Motor neuron (in vitro differentiated cells): ENCODE data around the gene TRPM2. TPM values are rescaled to one million over a fixed set of nuclear protein-coding genes. Genes with fewer than 3 reads are reported as not detected.
"Not testable (repeated sequence)": the region's sequence is repeated elsewhere in the genome, so short reads cannot be mapped to it uniquely, and the experiment has no call there.

Experiments
- ATAC-seq, 8 experiments: fragments of 200-7000 bp; cut with Tn5 transposase; replicated peaks in 6 of 8; 2 replicates each; pipeline ENCODE4 v1.8.0; 2021; ENCODE audit warnings: mild to moderate bottlenecking in 8 of 8, moderate library complexity in 8 of 8
- H3K27ac ChIP-seq, 2 donors: fragments of 250-450 bp; sonication (Bioruptor Pico); 2 replicates each; pipeline ENCODE4 v1.9.0; 2021; ENCODE audit warnings: antibody characterized with exemption in 2 of 2, mild to moderate bottlenecking in 2 of 2, moderate library complexity in 1 of 2
- H3K4me1 ChIP-seq, 2 donors: fragments of 250-450 bp; sonication (Bioruptor Pico); replicated peaks in 1 of 2; 2 replicates each; pipeline ENCODE4 v1.6.1; 2021; ENCODE audit warnings: antibody characterized with exemption in 2 of 2, mild to moderate bottlenecking in 2 of 2, moderate library complexity in 1 of 2
- H3K4me3 ChIP-seq, 5 donors: fragments of 250-450 bp; sonication (Bioruptor Pico); 2 replicates each; pipeline ENCODE4 v1.9.0; 2021; ENCODE audit warnings: antibody characterized with exemption in 5 of 5, mild to moderate bottlenecking in 5 of 5, moderate library complexity in 4 of 5
- WGBS, 10 experiments: fragments of 450-650 bp; shearing (Covaris generic); methylation state at CpG; one replicate each; pipeline ENCODE4 v1.0.0; 2022; 5-methylcytosine and 5-hydroxymethylcytosine counted together
- in situ Hi-C, 9 experiments: fragments of 400-800 bp; cut with MboI; loops; one replicate each; pipeline ENCODE4 v1.15.0; 2021; ENCODE audit warnings: low sequenced_read_pairs in 9 of 9, low pct_unique_long_range_greater_than_20kb in 2 of 9; ENCODE audit not compliant: unreplicated experiment in 9 of 9
- total RNA-seq, 8 experiments: library from RNA; unstranded; fragments of 300-600 nt; gene quantifications; 2 replicates each; pipeline versions ENCODE4 v1.2.3 to v1.2.4, GENCODE V29; 2022

The TRPM2 gene
- total RNA-seq, 8 experiments from 2014 or later: 0.05 to 0.35 (median 0.15) TPM

DNA sequence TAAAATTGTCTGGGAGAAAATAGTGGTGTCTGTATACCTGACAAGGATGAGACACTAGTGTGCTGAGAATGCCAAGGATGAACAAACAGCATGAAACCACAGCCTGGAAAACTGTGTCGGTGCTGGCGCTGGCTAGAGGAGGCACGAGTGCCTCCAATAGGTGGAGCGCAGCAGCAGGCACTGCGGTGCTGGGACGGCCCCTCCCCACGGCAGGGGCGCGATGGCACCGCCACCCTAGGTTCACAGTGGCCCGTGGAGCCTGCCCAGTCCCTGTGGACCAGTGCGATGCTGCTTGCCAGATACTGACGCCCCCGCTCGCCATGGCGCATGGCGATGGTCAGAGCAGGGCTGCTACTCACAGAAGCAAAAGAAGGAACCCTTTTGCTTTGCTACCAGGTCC, 21.0 kb upstream of the TRPM2 start:
- H3K4me3 ChIP-seq: no peak overlapping the region
- ATAC-seq: no peak
- H3K27ac ChIP-seq: no peak overlapping the region
- in situ Hi-C loops: loop anchor here in 1 of 9 experiments (25.0 kb wide), 1 partner anchor 455 kb away; no protein-coding TSS in a partner anchor
- peaks cover 0 to under 1% of the 10 kb centered on the region in 2 donors for H3K4me1 ChIP-seq
- 83 to 100% (median 90%) methylated on average over 1 to 14 of the region's 17 CpGs; no CpG with 5 or more reads in 7 of the 10 experiments for whole genome bisulfite sequencing, 10 experiments

DNA sequence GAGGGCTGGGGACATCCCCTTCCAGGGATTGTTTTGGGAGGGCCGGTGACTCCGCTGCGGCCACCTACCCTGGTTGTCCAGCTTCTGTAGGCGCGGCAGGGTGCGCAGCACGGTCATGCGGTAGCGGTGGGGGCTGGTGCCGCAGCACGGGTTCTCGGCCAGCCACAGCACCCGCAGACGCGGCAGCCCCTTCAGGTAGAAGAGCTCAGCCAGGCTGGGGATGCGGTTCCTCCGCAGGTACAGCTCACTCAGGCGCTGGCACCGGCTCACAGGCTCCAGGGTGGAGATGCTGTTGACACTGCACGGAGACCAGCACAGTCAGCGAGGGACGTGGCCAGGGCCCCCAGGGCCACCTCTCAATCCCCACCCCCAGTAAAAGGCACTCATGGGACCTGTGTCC, 20.5 kb upstream of the TRPM2 start:
- Histone ChIP-seq H3K4me1 (peaks cover 5 to 7% of the 10 kb centered on the region in 2 donors), H3K4me3 (no peak overlapping the region), H3K27ac (no peak overlapping the region)
- no peak for ATAC-seq
- WGBS, 10 experiments: 90 to 100% (median 97%) methylated on average over 1 to 14 of the region's 22 CpGs; no CpG with 5 or more reads in 7 of the 10 experiments
- in situ Hi-C loops: loop anchor here in 1 of 9 experiments (25.0 kb wide), 1 partner anchor 454 kb away; no protein-coding TSS in a partner anchor

DNA sequence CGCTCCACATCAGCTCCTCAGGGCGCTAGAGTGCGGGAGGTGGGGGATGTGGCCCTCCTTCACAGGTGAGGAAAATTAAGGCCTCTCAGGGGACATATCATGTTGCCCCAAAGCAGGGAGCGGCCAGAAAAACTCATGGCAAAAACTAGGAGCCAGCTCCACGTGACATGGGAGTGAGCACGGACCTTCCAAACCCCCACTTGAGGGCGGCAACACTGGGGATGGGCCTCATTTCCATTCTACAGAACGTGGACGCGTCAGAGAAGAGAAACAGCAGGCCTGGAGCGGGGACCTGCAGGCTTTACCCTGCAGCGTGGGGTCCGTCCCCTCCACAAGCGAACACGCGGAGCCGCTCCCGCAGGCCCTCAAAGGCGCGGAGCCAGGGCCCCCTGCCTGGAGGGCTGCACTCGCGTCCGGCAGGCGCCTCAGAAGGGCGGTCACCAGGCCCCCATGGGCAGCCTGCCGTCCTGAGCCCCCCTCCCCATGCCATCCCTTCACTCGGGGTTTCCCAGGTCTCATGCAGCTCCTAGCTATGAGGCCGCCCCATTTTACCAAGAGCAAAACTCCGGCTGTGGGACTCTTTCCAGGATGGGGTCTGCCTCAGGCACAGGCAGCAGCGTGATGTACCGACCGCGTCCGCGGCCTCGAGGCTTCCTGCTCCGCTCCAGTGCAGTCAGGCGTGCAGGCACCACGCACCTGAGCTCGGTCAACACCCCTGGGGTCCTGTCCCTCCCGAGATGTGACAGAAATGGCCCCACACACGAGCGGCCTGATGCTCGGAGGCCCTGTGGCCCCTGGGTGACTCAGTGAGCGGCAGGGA, 19.7 kb upstream of the TRPM2 start:
- ATAC-seq: no peak

DNA sequence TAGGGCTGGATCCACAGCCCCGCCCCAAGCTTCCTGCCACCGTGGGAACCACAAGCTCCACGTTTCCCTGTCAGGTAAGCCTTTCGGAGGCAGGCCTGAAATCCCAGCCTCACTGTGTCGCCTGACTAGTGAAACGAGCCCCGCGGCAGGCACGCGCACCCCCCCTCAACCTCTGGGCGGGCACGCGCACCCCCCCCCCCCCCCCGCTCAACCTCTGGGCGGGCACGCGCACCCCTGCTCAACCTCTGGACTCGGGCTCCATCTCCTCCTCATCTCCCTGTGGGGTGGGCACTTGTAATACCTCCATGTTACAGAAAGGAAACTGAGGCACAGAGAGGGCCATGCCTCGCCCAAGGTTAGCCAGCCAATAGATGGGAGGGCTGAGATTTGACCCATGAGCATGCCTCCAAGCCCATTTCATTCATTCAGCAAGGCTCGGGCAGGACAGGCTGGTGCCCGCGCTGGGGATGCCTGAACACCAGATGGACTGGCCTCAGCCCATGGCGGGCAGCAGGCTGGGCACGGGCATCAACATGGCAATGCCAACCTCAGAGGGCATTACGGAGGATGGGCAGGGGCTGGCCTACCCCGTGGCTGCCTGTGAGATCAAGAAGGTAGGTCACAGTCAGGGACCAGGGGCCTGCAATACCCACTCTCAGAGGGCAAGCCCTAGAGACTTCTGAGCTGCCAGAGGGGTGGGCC, 18.9 kb upstream of the TRPM2 start:
- in situ Hi-C loops: loop anchor here in 1 of 9 experiments (25.0 kb wide), 1 partner anchor 453 kb away; no protein-coding TSS in a partner anchor
- ATAC-seq: no peak
- Histone ChIP-seq H3K27ac (no peak overlapping the region), H3K4me3 (no peak overlapping the region), H3K4me1 (peaks cover 6 to 11% of the 10 kb centered on the region in 2 donors)
- 90 to 100% (median 96%) methylated on average over 2 to 6 of the region's 26 CpGs; no CpG with 5 or more reads in 6 of the 10 experiments for WGBS, 10 experiments

More for the DNA sequence above, 19.7 kb upstream of the TRPM2 start:
- in situ Hi-C loops: loop anchor here in 1 of 9 experiments (25.0 kb wide), 1 partner anchor 454 kb away; no protein-coding TSS in a partner anchor
- 55 to 95% (median 85%) methylated on average over 4 to 7 of the region's 45 CpGs; no CpG with 5 or more reads in 7 of the 10 experiments for WGBS, 10 experiments
- H3K4me3 ChIP-seq: no peak overlapping the region
- no peak overlapping the region for H3K27ac ChIP-seq
- H3K4me1 ChIP-seq: peaks cover 6 to 11% of the 10 kb centered on the region in 2 donors

DNA sequence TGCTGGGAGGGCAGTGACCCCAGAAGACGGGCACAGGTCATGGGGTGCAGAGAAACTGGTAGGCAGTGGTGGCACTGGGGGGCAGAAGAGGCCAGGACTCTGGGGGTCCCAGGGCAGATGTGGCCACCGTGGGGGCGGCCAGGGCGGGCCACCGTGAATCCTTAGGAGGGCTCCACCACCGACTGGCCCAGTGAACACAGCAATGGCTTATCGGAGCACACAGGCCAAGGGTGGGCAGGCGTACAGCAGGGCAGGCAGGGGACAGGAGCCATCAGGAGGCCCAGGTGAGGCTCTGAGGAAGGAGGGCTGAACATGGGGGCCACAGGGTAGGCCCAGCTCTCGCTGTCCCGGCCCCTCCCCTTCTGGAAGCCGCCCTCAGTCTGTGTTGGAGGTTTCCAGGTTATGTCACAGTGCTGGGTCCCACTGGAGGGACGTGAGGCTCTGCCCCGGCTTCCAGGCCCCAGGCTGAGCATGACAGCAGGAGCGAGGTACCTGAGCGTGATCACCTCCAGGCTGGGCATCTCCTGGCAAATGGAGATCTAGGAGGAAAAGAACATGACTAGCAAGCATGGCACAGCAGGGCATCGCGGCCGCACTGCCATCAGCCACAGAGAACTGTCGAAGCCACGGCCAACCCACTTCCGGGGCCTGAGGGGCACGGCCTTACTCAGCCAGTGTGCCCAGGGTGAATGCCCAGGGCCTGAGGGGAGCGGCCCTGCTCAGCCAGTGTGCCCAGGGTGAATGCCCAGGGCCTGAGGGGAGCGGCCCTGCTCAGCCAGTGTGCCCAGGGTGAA, 18.0 kb upstream of the TRPM2 start:
- H3K27ac ChIP-seq: no peak overlapping the region
- in situ Hi-C loops: loop anchor here in 1 of 9 experiments (25.0 kb wide), 1 partner anchor 452 kb away; no protein-coding TSS in a partner anchor
- WGBS, 10 experiments: 80 to 100% methylated on average over 1 to 4 of the region's 24 CpGs; no CpG with 5 or more reads in 8 of the 10 experiments
- ATAC-seq: no peak
- H3K4me1 ChIP-seq: peaks cover 11 to 19% of the 10 kb centered on the region in 2 donors
- no peak overlapping the region for H3K4me3 ChIP-seq

DNA sequence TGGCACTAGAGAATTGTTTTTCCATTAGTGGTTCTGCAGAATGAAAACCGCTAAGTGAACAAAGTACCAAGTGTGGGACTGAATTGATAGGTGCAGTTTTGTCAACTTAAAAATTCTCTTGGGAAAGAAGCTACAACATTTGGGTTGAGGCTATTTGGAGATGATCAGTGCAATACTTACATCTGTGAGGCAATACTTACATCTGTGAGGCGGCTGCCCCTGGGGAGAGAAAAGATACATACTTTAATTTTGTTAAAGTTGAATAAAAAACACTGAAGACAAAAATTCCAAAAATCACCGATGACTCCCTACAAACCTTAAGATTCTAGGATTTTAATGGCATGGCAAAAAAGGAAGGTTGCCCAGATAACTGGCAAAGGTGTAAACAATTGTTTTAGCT, 16.0 kb upstream of the TRPM2 start:
- Histone ChIP-seq H3K4me1 (peaks cover 11 to 19% of the 10 kb centered on the region in 2 donors), H3K4me3 (peak overlapping the region in 1 of 5 donors; percentile 45), H3K27ac (no peak overlapping the region)
- ATAC-seq: no peak
- 32 to 100% (median 90%) methylated on average over 1 to 3 of the region's 3 CpGs; no CpG with 5 or more reads in 1 of the 10 experiments for WGBS, 10 experiments
- in situ Hi-C loops: loop anchor here in 1 of 9 experiments (25.0 kb wide), 1 partner anchor 450 kb away; no protein-coding TSS in a partner anchor

DNA sequence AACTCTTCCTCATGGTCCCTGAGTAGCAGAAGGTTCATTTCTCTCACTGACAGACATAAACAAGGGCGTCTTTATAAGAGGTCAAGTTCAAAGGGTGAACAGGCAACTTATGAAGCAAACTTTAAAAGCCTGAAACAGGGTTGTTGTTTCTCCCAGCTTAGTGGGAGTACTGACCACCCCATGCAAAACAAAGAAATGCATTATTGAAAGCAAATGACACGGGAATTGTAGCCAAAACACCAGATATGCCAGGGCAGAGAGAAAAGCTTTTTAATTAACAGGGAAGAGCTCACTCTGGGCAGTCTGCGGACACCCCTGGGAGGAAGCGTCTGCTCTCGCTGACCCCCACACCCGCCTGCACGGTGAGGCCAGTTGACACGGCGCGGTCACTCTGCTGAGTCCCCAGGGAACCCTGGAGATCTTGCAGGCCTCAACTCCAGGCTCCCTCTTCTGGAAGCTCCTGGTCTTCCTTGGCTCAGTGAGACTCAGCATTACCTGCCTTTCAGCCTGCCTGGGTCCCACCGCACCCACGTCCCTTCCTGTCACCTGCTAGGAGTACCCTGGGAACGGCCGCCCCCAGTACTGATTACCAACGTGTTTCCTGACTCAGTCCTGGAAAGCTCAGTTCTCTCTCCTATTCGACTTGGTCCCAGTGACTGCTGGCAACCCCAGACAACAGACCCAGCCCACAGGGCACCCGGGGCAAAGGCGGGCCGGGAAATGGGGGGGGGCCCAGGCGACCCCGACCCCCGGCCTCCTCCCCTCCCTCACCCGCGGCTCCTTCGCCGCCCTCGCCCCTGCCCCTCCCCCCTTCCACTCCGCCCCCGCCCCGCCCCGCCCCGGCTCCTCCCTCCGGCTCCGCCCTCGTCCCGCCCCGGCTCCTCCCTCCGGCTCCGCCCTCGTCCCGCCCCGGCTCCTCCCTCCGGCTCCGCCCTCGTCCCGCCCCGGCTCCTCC, 15.2 kb upstream of the TRPM2 start:
- ATAC-seq: peak; percentile 6 to 66 (median 48)
- Histone ChIP-seq H3K4me1 (peaks cover 11 to 19% of the 10 kb centered on the region in 2 donors), H3K27ac (peak overlapping the region; percentile 76 to 78), H3K4me3 (peak overlapping the region; percentile 44 to 54 (median 48))
- in situ Hi-C loops: loop anchor here in 1 of 9 experiments (25.0 kb wide), 1 partner anchor 449 kb away; no protein-coding TSS in a partner anchor
- WGBS, 10 experiments: 6 to 71% (median 13%) methylated on average over 1 to 10 of the region's 47 CpGs; no CpG with 5 or more reads in 2 of the 10 experiments

DNA sequence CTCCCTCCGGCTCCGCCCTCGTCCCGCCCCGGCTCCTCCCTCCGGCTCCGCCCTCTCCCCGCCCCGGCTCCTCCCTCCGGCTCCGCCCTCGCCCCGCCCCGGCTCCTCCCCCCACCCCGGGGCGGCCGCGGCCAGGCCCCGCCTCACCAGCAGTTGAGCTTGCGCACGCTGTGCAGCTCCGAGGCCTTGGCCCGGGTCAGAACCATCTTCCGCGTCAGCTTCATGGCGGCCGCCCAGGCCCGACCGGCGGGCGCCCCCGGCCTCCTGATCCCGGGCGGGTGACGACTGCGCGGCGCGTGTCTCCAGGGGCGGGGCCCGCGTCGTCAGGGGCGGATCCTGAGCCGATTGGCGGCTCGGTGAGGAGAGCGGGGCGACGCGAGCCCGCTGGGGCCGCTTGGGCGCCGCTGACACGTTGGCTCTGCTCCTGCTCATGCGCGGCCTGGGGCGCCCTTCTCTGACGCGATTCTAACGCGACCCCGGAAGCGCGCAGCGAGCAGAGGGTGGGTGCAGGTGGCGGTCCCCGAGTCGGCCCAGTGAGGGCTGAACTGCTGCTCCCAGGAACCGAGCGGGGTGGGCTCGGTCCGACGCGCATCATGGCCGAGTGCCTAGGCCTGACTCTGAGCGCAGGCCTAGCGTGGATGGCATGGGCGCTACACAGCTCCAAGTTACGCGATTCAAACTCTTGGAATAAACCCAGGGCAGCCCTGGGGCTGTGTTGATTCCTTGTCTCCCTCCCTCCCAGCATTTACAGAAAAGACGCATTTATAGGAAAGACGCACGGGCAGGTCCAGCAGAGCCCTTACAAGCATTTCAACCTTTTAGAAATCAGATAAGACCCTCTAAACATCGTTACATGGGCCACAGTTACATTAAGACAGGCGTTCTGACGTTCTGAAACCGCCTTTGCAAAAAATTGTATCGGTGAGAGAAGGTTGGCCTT, 14.2 kb upstream of the TRPM2 start, which contains the start of gene CFAP410:
Gene CFAP410 (minus strand): TSS at position 420 of the 940 bp plus-strand sequence. CDS start 196 bp downstream, at position 224.
- 0 to 13% (median 2%) methylated on average over 1 to 12 of the region's 90 CpGs; no CpG with 5 or more reads in 2 of the 10 experiments for WGBS, 10 experiments
- ATAC-seq: peak; percentile 83 to 92 (median 86)
- Histone ChIP-seq H3K27ac (peak within 1 kb of the TSS; percentile 100), H3K4me1 (peaks cover 11 to 19% of the 10 kb centered on the region in 2 donors), H3K4me3 (peak within 1 kb of the TSS; percentile 49 to 64 (median 54))
- in situ Hi-C loops: loop anchor here in 1 of 9 experiments (25.0 kb wide), 1 partner anchor 448 kb away; no protein-coding TSS in a partner anchor

DNA sequence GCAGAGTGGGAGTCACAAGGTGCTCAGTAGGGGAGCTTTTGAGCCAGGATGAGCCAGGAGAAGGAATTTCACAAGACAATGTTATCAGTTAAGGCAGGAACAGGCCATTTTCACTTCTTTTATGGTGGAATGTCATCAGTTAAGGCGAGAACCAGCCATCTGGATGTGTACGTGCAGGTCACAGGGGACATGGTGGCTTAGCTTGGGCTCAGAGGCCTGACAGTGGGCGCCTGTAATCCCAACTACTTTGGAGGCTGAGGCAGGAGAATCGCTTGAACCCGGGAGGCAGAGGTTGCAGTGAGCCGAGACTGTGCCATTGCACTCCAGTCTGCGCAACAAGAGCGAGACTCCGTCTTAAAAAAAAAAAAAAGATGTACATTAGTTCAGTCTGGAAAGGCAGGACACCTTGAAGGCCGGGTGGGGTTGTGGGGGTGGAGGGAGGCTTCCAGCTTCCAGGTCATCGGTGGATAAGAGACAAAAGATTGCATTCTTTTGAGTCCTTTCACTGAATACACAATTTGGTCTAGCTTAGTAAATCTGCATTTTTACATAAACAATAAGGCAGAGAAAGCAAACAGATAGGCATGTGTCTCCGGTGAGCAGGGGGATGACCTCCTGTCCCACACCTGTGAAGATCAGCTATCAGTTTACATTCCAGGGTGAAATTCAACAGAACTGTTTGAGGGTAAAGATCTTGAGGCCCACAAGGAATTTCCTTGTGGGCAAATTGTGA, 11.5 kb upstream of the TRPM2 start:
- in situ Hi-C loops: loop anchor here in 1 of 9 experiments (25.0 kb wide), 1 partner anchor 445 kb away; no protein-coding TSS in a partner anchor
- WGBS, 10 experiments: 20 to 87% (median 75%) methylated on average over 1 to 7 of the region's 12 CpGs; no CpG with 5 or more reads in 3 of the 10 experiments
- H3K4me3 ChIP-seq: not testable (repeated sequence)

DNA sequence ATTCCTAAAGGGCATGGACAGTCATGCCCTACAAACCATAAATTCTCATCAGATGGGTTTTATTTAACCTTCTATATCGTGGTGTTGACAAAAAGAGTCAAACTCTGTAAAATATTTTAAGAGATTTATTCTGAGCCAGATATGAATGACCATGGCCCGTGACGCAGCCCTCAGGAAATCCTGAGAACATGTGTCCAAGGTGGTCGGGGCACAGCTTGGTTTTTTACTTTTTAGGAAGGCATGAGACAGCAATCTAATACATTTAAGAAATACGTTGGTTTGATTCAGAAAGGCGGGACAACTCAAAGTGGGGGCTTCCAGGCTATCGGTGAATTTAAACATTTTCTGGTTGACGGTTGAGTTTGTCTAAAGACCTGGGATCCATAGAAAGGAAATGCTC, 10.4 kb upstream of the TRPM2 start:
- H3K27ac ChIP-seq, ATAC-seq, H3K4me3 ChIP-seq: not testable (repeated sequence)
- WGBS, 10 experiments: 48 to 87% (median 71%) methylated on average over 2 to 8 of the region's 8 CpGs; no CpG with 5 or more reads in 2 of the 10 experiments
- peaks cover 14 to 16% of the 10 kb centered on the region in 2 donors for H3K4me1 ChIP-seq
- in situ Hi-C loops: loop anchor here in 1 of 9 experiments (25.0 kb wide), 1 partner anchor 444 kb away; no protein-coding TSS in a partner anchor

More for the DNA sequence above, 11.5 kb upstream of the TRPM2 start:
- not testable (repeated sequence) for ATAC-seq, H3K27ac ChIP-seq
- H3K4me1 ChIP-seq: peaks cover 19% of the 10 kb centered on the region in 2 donors
